ENCODE results near the gene CRABP2.

The CRABP2 gene

DNA sequence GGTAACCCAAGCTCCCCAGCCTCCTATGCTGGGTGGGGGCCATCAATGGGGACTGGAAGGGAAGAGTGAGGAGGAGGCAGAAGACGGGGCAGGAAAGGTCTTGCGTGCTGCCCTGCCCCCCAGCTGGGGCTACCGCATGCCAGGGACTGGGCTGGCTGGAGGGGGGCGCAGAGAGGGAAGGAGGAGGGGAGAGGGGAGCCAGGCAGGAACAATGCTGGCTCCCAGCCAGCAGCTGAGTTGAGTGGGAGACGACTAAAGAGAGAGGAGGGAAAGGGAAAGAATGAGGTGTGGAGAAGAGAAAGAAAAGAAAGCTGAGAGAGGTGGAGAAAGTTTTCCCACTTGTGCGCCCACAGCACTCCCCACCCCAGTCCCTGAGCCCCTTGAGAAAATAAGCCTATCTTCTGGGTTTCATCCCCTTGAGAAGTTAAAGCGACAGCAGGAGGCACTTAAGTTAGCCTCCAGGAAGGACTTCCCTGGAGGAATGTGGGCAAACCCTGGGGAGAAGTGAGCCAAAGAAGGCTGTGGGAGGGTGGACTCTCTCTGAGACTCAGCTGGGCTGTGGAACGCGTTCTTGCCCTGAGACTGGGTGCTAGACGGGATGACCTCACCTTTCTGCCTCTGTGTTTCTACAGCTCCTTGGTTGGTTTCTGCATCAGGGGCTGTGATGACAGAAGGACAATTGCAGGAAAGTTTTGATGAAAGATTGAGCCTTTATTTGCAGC lies 15.3 kb downstream of the CRABP2 start:
- no peak for DNase-seq

DNA sequence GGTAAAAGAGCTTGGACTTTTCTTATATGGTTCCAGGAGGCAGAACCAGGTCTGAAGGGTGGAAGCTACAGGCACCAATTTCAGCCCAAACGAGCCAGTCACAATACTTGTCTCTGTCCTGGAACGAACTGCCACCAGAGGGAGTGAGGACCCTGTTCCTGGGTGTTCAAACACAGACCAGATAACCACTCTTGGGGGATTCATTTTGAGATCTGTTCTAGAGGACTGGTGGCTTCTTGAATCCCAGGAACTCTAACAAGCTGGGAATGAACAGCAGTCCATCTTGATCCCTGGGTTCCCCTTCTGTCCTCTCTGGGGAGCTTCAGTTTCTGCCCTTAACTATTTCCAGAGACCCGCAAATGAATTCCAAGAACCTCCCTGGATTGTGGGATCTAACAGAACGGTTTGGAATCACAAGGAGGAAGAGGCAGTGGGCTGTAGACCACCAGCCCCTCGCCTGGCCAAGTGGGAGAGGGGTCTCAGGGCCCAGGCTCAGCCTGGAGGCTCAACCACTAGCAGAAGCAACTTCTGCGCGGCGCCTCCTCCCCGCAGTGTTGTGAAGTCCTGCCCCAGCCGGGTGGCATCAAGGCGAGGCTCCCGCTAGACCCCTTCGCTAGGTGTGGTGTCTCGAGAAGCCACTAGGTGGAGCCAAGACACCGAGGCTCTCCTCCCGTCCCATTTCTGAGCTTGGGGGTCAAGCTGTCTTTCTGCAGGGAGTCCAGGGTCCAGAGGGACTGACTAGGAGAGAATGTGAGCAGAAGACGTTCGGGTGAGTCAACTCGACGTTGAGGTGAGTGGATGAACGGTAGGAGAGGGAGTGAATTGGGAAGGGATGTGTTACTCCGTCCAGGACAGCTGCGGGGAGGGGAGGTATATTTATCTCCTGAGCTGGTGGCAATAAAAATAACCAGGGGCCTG lies 16.1 kb downstream of the CRABP2 start:
- peak; percentile 70 for DNase-seq

DNA sequence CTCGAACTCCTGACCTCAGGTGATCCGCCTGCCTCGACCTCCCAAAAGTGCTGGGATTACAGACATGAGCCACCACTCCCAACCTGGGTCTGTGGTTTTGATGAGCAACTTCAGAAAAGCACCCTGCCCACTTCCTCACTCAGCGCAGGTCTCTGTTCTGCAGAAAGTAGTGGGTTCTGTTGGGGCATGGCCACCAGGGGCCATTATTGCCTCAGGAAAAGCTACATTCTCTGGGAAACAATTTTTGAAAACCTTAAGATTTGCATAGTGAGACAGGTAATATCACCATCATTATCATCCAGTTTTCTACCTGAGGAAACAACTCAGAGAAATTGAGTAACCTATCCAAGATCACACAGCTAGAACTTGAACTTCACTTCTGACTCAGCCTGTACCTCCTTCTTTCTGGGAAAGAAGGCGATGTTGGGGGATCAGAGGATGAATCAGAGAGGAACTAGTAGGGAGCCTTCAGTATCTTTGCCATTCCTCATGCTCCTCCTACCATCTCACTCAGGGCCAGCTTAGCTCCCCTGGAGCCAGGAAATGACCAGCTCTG lies 21.1 kb downstream of the CRABP2 start:
- DNase-seq: no peak

DNA sequence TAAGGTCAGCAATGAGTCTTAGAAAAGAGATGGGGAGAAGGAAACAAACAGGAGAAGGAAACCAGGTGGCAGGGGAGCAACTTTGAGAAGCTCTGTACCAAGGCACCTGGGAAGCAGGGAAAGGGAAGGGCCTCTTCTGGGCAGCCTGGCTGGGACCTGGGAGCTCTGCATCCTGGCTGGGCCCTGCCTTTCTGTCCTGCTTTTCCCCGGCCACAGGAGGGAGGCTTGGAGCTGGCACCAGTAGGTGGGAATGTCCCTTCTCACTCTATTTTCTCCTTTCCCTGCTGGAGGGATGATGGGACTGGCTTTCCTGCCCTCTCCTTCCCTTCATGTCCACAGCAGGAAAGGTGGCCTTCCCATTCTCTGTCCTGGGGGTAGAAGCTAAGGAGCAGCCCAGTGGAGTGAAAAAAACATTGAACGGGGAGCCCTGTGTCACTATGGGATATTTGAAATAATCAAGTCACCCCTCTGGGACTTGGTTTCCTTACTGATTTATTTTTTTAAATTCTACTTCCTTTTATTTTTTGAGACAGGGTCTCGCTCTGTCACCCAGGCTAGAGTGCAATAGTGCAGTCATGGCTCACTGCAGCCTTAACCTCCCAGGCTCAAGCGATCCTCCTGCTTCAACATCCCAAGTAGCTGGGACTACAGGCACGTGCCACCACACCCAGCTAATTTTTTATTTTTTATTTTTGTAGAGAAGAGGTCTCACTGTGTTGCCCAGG lies 23.1 kb downstream of the CRABP2 start:
- DNase-seq: no peak

DNA sequence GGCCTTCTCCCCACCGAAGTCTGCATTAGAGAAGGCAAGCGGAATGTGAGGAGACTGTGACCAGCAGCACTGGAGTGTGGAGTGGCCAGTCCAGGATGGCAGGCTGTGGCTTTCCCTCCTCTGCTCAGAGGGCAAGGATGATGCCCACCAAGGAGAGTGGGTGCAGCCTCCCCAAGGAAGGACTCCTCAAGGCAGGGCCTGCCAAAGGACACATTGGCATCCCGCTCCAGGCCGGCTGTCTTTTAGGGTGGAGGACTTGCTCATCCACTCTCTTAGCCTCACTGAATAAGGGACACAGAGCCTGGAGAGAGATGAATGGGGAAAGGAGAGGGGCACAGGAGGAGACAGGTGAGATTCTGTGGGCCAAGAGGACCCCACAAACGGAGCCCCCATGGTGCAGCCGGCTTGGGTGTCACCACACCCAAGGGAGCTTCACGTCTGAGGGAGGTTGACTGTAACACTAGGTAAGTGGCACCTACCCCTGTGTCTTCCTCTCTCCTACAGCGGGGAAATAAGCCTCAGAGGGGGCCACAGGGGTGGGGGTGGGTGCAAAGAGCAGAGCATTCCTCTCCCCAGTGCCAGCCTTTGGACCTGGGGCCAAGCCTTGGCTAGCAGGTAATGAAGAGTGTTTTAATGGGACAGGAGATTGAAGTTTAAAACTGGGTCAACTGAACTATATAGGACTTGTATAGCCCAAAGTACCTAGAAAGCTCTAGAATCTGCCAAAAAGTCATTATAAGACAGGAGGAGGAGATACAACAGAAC lies 24.0 kb downstream of the CRABP2 start:
- DNase-seq: no peak

DNA sequence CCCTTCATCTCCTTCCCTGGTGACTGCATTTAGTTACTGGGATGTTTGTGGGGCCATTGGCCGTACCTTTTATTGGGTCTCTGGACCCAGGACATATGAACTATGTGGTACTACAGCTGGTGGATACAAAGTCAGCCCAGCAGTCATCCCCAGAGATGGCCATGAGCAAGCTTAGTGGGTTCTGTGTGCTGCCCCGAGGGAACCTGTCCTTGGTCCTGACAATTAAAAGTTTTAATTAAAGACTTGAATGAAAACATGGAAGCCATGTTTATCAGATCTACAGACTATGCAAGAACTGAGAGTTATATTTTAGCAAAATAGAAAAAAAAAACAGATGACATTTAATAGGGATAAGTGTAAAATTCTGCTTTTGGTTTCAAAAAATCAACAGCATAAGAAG lies 25.3 kb downstream of the CRABP2 start:
- no peak for DNase-seq

DNA sequence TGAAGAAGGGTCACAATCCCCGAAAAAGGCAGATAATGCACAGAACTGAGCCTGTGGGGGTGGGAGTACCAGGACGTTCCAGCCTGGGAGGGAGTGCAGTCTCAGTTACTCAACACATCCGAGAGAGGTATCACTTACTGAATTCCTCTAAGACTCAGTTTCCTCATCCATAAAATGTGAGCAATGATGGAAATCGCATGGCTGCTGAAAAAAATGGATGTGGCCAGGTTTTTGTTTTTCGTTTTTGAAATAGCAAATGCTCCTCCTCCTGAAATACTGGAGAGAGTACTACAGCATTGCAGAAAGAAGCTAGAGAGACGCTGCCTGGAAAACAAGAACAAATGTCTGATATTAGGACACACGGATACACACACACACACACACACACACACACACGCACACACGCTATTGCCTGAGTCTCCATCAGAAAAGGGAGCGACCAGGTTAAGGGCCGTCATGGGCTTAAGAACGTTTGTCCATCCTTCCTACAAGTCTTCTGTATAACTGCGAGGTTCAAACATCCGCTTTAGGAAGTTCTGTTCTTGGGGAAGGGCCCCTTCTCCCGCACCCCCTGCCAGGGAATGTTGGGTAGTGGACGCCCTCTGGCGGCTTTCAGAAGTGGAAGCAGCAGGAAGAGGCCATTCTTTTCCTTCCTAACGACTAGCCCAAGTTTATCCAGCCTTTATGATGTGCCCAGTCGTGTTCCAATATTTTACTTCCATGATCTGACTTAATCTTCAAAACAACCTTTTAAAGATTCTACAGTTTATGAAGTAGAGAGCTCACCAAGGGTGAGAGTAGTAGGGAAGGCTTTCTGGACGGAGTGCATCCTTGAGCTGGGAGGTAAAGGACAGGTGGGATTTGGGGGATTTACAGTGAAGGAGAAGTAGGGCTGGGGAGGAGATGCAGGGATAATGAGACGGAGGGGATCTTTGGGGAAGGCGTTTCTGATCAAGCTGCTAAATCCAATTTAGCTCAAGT lies 27.5 kb downstream of the CRABP2 start:
- no peak for DNase-seq

DNA sequence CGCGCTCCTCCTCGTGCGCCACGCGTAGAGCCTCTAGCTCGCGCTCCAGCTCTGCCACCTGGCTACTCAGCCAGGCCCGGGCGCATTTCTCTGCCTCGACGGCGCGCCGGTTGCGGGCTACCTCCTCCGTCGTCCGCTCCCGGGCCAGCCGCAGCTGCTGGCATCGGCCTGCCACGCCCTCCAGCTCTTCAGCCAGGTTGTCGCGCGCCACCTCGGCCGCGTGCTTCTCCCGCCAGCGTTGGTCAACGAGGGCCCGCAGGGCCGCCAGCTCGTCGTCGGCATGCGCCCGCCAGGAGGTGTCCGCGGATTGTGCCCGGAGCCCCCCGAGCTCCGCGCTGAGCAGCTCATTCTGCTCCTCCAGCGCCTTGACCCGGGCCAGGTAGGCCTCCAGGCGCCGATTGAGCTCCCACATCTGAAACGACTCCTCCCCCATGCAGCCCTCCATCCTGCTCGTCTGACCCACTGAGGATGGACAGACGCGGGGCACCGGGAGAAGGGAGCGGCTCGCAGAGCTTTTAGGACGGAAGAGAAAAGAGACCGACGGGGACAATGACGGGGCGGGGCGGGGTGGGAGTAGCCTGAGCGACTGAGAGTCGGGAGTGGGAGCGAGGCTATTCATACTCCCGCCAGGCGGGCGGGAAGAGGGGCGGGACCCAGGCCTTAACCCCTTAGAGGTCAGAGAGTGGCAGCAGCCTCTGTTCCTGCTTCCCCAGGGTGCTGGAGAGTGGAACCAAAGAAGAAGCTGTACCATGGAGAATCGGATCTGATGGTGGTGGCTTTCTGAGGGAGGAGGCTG lies 28.4 kb downstream of the CRABP2 start, which contains the start of gene NES:
TSS of gene NES (minus strand) at position 588 of the 796 bp plus-strand sequence. CDS start at position 445, 143 bp downstream.
- no peak for DNase-seq

GRCh38 chr1:156676114-156676819 lies 29.1 kb downstream of the CRABP2 start:
- no peak for DNase-seq

GRCh38 chr1:156675210-156676113 lies 29.9 kb downstream of the CRABP2 start:
- no peak for DNase-seq

GRCh38 chr1:156673387-156674121 lies 31.8 kb downstream of the CRABP2 start:
- DNase-seq: no peak

DNA sequence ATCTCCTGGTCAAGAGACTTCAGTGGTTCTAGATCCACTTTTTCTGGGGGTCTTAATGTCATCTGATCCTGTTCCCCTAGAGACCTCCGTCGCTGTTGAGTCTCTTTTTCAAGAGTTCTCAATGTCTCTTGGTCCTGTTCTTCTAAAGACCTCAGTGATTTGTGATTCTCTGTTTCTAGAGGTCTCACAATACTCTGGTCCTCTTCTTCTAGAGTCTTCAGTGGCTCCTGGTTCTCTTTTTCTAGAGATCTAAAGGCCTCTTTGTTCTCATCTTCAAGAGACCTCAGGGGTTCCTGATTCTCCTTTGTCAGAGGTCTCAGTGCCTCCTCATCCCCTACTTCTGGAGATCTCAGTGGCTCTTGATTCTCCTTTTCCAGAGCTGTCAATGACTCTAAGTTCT lies 33.6 kb downstream of the CRABP2 start:
- no peak for DNase-seq

GRCh38 chr1:156670791-156671190 lies 34.6 kb downstream of the CRABP2 start:
- no peak for DNase-seq

DNA sequence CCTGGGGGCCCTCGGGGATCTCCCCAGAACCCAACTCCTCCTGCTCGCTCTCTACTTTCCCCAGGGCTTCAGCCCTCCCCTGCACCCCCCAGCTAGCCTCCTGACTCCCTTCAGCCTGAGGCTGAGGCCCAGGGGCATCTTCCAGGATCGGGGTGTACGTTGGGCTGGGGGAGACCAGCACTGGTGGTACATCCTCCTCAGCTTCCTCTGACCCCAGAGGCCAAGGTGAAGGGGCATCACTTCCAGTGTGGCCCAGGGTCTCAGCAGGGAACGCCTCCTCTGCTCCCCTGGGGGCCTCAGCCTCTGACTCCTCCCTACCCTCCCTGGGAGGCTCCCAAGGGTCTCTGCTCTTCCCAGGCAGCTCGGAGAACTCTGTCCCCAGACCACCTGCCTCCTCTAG lies 35.0 kb downstream of the CRABP2 start:
- no peak for DNase-seq

- DNase-seq: no peak
Observed at GRCh38 chr1:156669794-156670193, 35.6 kb downstream of the CRABP2 start.

DNA sequence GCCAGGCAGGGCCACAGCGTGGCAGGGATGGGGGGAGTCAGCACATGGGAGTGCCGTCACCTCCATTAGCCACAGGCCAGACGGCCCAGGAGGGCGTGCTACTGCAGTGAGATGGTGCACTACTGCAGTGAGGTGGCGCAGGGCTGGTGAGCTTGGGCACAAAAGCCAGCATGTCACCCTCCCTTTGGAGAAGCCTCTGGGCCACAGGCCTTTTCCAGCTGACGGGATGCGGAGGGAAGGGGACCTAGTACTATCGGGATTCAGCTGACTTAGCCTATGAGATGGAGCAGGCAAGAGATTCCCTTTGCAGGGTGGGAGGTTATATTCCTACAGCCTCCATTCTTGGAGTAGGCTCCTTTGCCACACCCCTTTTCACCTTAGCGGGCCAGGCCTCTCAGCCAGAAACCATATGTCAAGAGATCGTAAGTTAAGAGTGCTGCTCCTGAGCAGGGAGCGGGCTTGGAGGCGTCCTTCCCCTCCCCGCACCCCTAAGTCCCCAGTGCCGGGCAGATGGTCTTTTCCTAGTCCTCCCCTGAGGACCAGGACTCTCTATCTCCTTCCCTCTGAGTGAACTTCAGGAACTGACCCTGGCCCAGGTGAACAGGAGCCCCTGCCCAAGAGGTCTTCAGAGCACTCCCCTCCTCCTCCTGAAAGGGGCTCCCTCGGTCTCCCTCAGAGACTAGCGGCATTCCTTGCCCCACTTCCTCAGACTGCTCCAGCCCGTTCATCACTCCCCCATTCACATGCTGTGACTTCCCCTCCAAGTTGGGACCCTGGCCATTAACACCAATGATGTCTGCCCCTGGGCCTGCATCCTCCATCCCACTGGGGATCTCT lies 36.4 kb downstream of the CRABP2 start:
- DNase-seq: no peak

Data from stimulated activated CD4-positive, alpha-beta T cell treated with anti-CD3 and anti-CD28 coated beads, Interleukin-2, amount 100 ng/mL, for 48 hours (primary cell).